ENCODE data around the gene ZNF783. TPM values are rescaled to one million over a fixed set of nuclear protein-coding genes. Genes with fewer than 3 reads are reported as not detected.

The ZNF783 gene
- total and polyA plus RNA-seq, 9 of the 15 experiments (the other 6 are each of a cell fraction or from before 2014, with no cell fraction given), result 0.66 to 11.2 (median 5.4) TPM

GRCh38 chr7:149284850-149285585 lies 23.0 kb downstream of the ZNF783 start (continued):
- no peak for TF ChIP-seq ZNF655 (CRISPR knock-in tag; IDR thresholded peaks at IDR 0.05)
- 0 out of 2 replicates have a peak, but pooled peaks have one; percentile 45 for TF ChIP-seq ZNF12 (CRISPR knock-in tag; IDR thresholded peaks at IDR 0.05)
- 0 out of 4 replicates have a peak, but pooled peaks of 1 of the 2 experiments have one; percentile 48 for TF ChIP-seq MNT (conservative IDR thresholded peaks at IDR 0.05)
- no peak for TF ChIP-seq ATF6 (CRISPR knock-in tag; IDR thresholded peaks at IDR 0.05)
- no peak for TF ChIP-seq SPI1 (IDR thresholded peaks at IDR 0.05; ENCODE audit: borderline replicate concordance, low read depth, low read length)
- TF ChIP-seq GATAD2B (IDR thresholded peaks at IDR 0.05; ENCODE audit: borderline replicate concordance), result no peak
- peak; percentile 80 for TF ChIP-seq POLR2G (IDR thresholded peaks at IDR 0.05; ENCODE audit: low read depth, low read length)
- TF ChIP-seq GTF2F1 (IDR thresholded peaks at IDR 0.05; ENCODE audit: low read depth, low read length), result no peak
- TF ChIP-seq THAP7 (CRISPR knock-in tag; IDR thresholded peaks at IDR 0.05), result no peak
- TF ChIP-seq, protein P1, sequence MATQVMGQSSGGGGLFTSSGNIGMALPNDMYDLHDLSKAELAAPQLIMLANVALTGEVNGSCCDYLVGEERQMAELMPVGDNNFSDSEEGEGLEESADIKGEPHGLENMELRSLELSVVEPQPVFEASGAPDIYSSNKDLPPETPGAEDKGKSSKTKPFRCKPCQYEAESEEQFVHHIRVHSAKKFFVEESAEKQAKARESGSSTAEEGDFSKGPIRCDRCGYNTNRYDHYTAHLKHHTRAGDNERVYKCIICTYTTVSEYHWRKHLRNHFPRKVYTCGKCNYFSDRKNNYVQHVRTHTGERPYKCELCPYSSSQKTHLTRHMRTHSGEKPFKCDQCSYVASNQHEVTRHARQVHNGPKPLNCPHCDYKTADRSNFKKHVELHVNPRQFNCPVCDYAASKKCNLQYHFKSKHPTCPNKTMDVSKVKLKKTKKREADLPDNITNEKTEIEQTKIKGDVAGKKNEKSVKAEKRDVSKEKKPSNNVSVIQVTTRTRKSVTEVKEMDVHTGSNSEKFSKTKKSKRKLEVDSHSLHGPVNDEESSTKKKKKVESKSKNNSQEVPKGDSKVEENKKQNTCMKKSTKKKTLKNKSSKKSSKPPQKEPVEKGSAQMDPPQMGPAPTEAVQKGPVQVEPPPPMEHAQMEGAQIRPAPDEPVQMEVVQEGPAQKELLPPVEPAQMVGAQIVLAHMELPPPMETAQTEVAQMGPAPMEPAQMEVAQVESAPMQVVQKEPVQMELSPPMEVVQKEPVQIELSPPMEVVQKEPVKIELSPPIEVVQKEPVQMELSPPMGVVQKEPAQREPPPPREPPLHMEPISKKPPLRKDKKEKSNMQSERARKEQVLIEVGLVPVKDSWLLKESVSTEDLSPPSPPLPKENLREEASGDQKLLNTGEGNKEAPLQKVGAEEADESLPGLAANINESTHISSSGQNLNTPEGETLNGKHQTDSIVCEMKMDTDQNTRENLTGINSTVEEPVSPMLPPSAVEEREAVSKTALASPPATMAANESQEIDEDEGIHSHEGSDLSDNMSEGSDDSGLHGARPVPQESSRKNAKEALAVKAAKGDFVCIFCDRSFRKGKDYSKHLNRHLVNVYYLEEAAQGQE (IDR thresholded peaks at IDR 0.05; ENCODE audit: borderline replicate concordance), result peak; percentile 37
- TF ChIP-seq, protein P1 (CRISPR knock-in tag; IDR thresholded peaks at IDR 0.05; ENCODE audit: low read depth), result no peak
- no peak for TF ChIP-seq TFAM (CRISPR knock-in tag; conservative IDR thresholded peaks at IDR 0.05)
- TF ChIP-seq WHSC1 (IDR thresholded peaks at IDR 0.05; ENCODE audit: low read length), result no peak
- TF ChIP-seq SMARCC2 (IDR thresholded peaks at IDR 0.05; ENCODE audit: low read depth), result no peak
